CD14-positive monocyte (primary cell): ENCODE results near the gene ATE1. TPM values are rescaled to one million over a fixed set of nuclear protein-coding genes. Genes with fewer than 3 reads are reported as not detected.

ENCODE experiments used
- DNase-seq, 3 donors: peaks; one replicate each; pipeline ENCODE4 v3.0.0-alpha.2; 2011 to 2022
- H2AFZ ChIP-seq: 2 replicates; pipeline ENCODE4 v1.6.0; 2012; ENCODE audit warnings: mild to moderate bottlenecking, low read depth, low read length, inconsistent platforms; ENCODE audit not compliant: insufficient read depth, poor library complexity, severe bottlenecking
- H3K27ac ChIP-seq, 2 donors: 1 replicate in 1 of 2; 2 replicates in 1 of 2; pipeline ENCODE4 v1.5.1; 2012 to 2013; ENCODE audit warnings: low read length in 2 of 2, control low read depth in 1 of 2, inconsistent platforms in 1 of 2, low read depth in 1 of 2, mild to moderate bottlenecking in 1 of 2
- H3K27me3 ChIP-seq, 2 donors: one replicate each; pipeline versions ENCODE4 v1.6.0 to v1.6.1; 2011 to 2013; ENCODE audit warnings: low read length in 2 of 2; ENCODE audit not compliant: control insufficient read depth in 2 of 2, insufficient read depth in 2 of 2
- H3K36me3 ChIP-seq, 2 donors: replicated peaks in 1 of 2; 1 replicate in 1 of 2; 2 replicates in 1 of 2; pipeline versions ENCODE4 v1.5.1 to v1.6.1; 2012 to 2013; ENCODE audit warnings: low read length in 2 of 2, control low read depth in 1 of 2, inconsistent platforms in 1 of 2, mild to moderate bottlenecking in 1 of 2; ENCODE audit not compliant: insufficient read depth in 2 of 2, control insufficient read depth in 1 of 2
- H3K4me1 ChIP-seq, 2 donors: 1 replicate in 1 of 2; 2 replicates in 1 of 2; pipeline versions ENCODE4 v1.5.1 to v1.6.1; 2012 to 2013; ENCODE audit warnings: low read length in 2 of 2, control low read depth in 1 of 2, inconsistent platforms in 1 of 2, mild to moderate bottlenecking in 1 of 2, moderate library complexity in 1 of 2; ENCODE audit not compliant: insufficient read depth in 2 of 2, control insufficient read depth in 1 of 2
- H3K4me2 ChIP-seq: replicated peaks from 2 replicates; pipeline ENCODE3; 2012; ENCODE audit warnings: low read length, moderate library complexity, mild to moderate bottlenecking; ENCODE audit not compliant: poor library complexity, severe bottlenecking; ENCODE audit errors: extremely low read depth
- H3K4me3 ChIP-seq, 3 experiments: fragments of 200-600 bp in 1 of 3; sonication (generic) in 1 of 3; replicated peaks in 1 of 3; 1 replicate in 2 of 3; 2 replicates in 1 of 3; pipeline ENCODE4 v1.5.1; 2011 to 2013; ENCODE audit warnings: low read length in 3 of 3, mild to moderate bottlenecking in 3 of 3, control low read depth in 2 of 3, low read depth in 2 of 3, inconsistent platforms in 1 of 3, moderate library complexity in 1 of 3
- H3K79me2 ChIP-seq: 2 replicates; pipeline ENCODE4 v1.6.0; 2012; ENCODE audit warnings: mild to moderate bottlenecking, control low read depth, inconsistent platforms, low read length, moderate library complexity; ENCODE audit not compliant: insufficient read depth
- H3K9ac ChIP-seq: 2 replicates; pipeline ENCODE4 v1.6.0; 2017; ENCODE audit warnings: low read length, mild to moderate bottlenecking; ENCODE audit not compliant: insufficient read depth, poor library complexity, severe bottlenecking
- H3K9me3 ChIP-seq, 2 donors: replicated peaks in 1 of 2; 1 replicate in 1 of 2; 2 replicates in 1 of 2; pipeline versions ENCODE4 v1.5.1 to v1.6.1; 2012 to 2013; ENCODE audit warnings: low read length in 2 of 2, control low read depth in 1 of 2; ENCODE audit not compliant: control insufficient read depth in 1 of 2, insufficient read depth in 1 of 2
- H4K20me1 ChIP-seq: 2 replicates; pipeline ENCODE4 v1.6.0; 2012; ENCODE audit warnings: mild to moderate bottlenecking, low read length, control low read depth, moderate library complexity; ENCODE audit not compliant: insufficient read depth
- H3K27ac Mint-ChIP-seq, 7 donors: one replicate each; pipeline ENCODE4 v1.8.0; 2020; ENCODE audit warnings: mild to moderate bottlenecking in 7 of 7, mixed read lengths in 7 of 7, moderate library complexity in 6 of 7, inconsistent platforms in 2 of 7
- H3K27me3 Mint-ChIP-seq, 3 donors: one replicate each; pipeline ENCODE4 v1.8.0; 2021 to 2022; ENCODE audit warnings: low read depth in 3 of 3, mild to moderate bottlenecking in 3 of 3, mixed read lengths in 3 of 3, moderate library complexity in 3 of 3, inconsistent platforms in 1 of 3
- H3K36me3 Mint-ChIP-seq, 2 donors: one replicate each; pipeline ENCODE4 v1.8.0; 2020; ENCODE audit warnings: mixed read lengths in 2 of 2, inconsistent platforms in 1 of 2, mild to moderate bottlenecking in 1 of 2
- H3K4me1 Mint-ChIP-seq: one replicate; pipeline ENCODE4 v1.8.0; 2020; ENCODE audit warnings: mild to moderate bottlenecking, mixed read lengths
- H3K4me3 Mint-ChIP-seq, 2 donors: one replicate each; pipeline ENCODE4 v1.8.0; 2020; ENCODE audit warnings: mild to moderate bottlenecking in 2 of 2, mixed read lengths in 2 of 2, moderate library complexity in 1 of 2
- H3K9me3 Mint-ChIP-seq, 7 donors: one replicate each; pipeline ENCODE4 v1.8.0; 2020 to 2022; ENCODE audit warnings: mixed read lengths in 7 of 7, mild to moderate bottlenecking in 6 of 7, moderate library complexity in 6 of 7, inconsistent platforms in 2 of 7
- CTCF ChIP-seq: fragments of 200-600 bp; IDR thresholded peaks from one replicate; pipeline ENCODE4 v1.8.0; 2022; ENCODE audit warnings: antibody characterized with exemption, mild to moderate bottlenecking
- WGBS: methylation state at CpG from one replicate; pipeline ENCODE4 v1.1.5; 2013; ENCODE audit warnings: missing lambda C conversion rate; ENCODE audit not compliant: insufficient coverage; 5-methylcytosine and 5-hydroxymethylcytosine counted together
- intact Hi-C, 2 donors: fragments of 100-400 bp; cut with micrococcal nuclease; formaldehyde crosslinking; loops; one replicate each; pipeline versions ENCODE4 v1.15.0 to v1.15.1; 2023
- polyA plus RNA-seq, 3 donors: library from polyadenylated mRNA; depleted of rRNA in 1 of 3; unstranded in 2 of 3; stranded (reverse) in 1 of 3; fragments of 300-500 nt in 2 of 3; fragments of >200 nt in 1 of 3; fragmentation: Illumina TruSeq in 2 of 3; gene quantifications; 1 replicate in 2 of 3; 2 replicates in 1 of 3; pipeline ENCODE4 v1.2.3, GENCODE V29; 2012 to 2021

ATE1 gene
- polyA plus RNA-seq, 3 donors, result 9.2 to 19.5 (median 15.8) TPM

DNA sequence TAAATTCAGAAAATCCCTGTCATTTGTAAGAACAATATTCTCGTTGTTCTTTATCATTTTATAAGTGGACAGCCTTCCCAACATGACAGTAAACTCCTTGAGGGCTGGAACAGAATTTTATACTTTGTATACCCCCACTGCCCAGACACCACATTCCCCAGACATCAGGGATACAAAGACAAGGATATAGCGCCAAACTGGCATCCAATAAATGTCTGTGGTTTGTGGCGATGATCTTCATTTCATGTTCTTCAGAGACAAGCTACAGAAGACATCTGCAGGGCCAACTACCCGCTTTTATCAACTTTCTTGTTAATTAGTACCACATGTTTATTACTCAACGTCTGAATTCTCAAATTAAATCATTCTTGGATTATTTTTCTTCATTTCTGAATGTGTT is 155.9 kb downstream of the ATE1 start:
- Histone ChIP-seq H3K27ac (no peak overlapping the region), H3K36me3 (no peaks in the 10 kb centered on the region), H3K4me3 (no peak overlapping the region), H3K9me3 (peaks cover 2 to 3% of the 10 kb centered on the region in 2 donors), H3K4me2 (no peak overlapping the region), H3K79me2 (no peaks in the 10 kb centered on the region), H3K27me3 (no peaks in the 10 kb centered on the region), H3K4me1 (no peaks in the 10 kb centered on the region), H2AFZ (no peak overlapping the region), H3K9ac (no peak overlapping the region), H4K20me1 (no peaks in the 10 kb centered on the region)
- Mint-ChIP-seq H3K27me3 (no peaks in the 10 kb centered on the region), H3K4me3 (no peak overlapping the region), H3K9me3 (peaks cover 3 to 11% (median 6%) of the 10 kb centered on the region in 7 donors), H3K27ac (no peak overlapping the region), H3K36me3 (peaks cover 0 to 8% of the 10 kb centered on the region in 2 donors), H3K4me1 (no peaks in the 10 kb centered on the region)
- intact Hi-C loops, result no loop called here
- no peak for DNase-seq
- 95% methylated on average over 2 of the region's 5 CpGs for WGBS
- TF ChIP-seq CTCF, result no peak

DNA sequence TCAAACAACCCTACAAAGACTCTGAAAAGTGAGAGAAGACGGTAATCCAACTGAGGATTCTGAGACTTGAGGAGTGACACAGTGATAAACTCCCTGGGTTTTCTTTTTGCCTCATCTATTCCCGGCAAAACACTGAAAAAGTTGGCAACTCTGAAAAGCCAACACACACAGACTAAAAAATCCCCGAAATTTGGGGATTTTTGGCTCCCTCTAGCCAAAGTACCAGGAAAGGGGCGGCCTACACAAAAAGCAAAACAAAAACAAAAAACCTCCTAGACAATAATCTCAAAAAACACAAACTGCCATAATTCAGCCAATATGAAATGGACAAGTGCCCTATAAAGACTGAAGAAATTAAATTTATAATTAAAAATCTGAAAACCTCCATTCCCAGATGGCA is 161.4 kb downstream of the ATE1 start:
- DNase-seq, result no peak
- Mint-ChIP-seq H3K4me1 (no peaks in the 10 kb centered on the region), H3K36me3 (peaks cover 8 to 16% of the 10 kb centered on the region in 2 donors), H3K27me3 (no peaks in the 10 kb centered on the region), H3K9me3 (peaks cover 6 to 27% (median 11%) of the 10 kb centered on the region in 7 donors), H3K4me3 (no peak overlapping the region), H3K27ac (no peak overlapping the region)
- intact Hi-C loops, result no loop called here
- peaks cover 4 to 11% of the 10 kb centered on the region in 2 donors for H3K9me3 ChIP-seq
- no peak overlapping the region for H3K27ac ChIP-seq
- H3K9ac ChIP-seq, result no peak overlapping the region
- no peak for TF ChIP-seq CTCF
- H3K36me3 ChIP-seq, result peaks cover 0 to 6% of the 10 kb centered on the region in 2 donors
- H2AFZ ChIP-seq, result no peak overlapping the region
- 80% methylated on average over 1 of the region's 4 CpGs for WGBS
- no peaks in the 10 kb centered on the region for H3K4me1 ChIP-seq
- H3K4me2 ChIP-seq, result no peak overlapping the region
- H3K27me3 ChIP-seq, result no peaks in the 10 kb centered on the region
- H3K79me2 ChIP-seq, result no peaks in the 10 kb centered on the region
- no peaks in the 10 kb centered on the region for H4K20me1 ChIP-seq
- no peak overlapping the region for H3K4me3 ChIP-seq
